IMR-90 (cell line): ENCODE measurements around the gene MGAT5. TPM values are rescaled to one million over a fixed set of nuclear protein-coding genes. Genes with fewer than 3 reads are reported as not detected.

Source experiments
- ATAC-seq: fragments of 200-7000 bp; cut with Tn5 transposase; 2 replicates; pipeline ENCODE4 v1.9.1; 2020; ENCODE audit warnings: low read depth, mild to moderate bottlenecking, moderate library complexity
- BruUV-seq: library from RNA; stranded (reverse); fragments of 400-500 nt; replicated peaks from 2 replicates; lab custom pipeline; 2021; lab: Mats Ljungman, UMichigan
- CTCF ChIA-PET: fragments of 300-600 bp; formaldehyde crosslinking; extraction: SDS; loops from one replicate; lab custom pipeline; 2021; ENCODE audit warnings: antibody characterized with exemption; lab: Yijun Ruan, JAX
- POLR2A ChIA-PET: fragments of 300-600 bp; sonication (Branson Sonifier 250); formaldehyde crosslinking; loops from one replicate; lab custom pipeline; 2022; ENCODE audit warnings: antibody characterized with exemption; ENCODE audit not compliant: unreplicated experiment; lab: Charles Lee
- DNase-seq: peaks from one replicate; pipeline ENCODE4 v3.0.0; 2013
- H2AFZ ChIP-seq: replicated peaks from 2 replicates; pipeline ENCODE3; 2013; ENCODE audit warnings: low read length, mild to moderate bottlenecking; ENCODE audit not compliant: poor library complexity
- H2AK5ac ChIP-seq: 2 replicates; pipeline ENCODE4 v1.6.1; 2013; ENCODE audit warnings: low read depth, low read length, inconsistent platforms
- H2AK9ac ChIP-seq: replicated peaks from 2 replicates; pipeline ENCODE3; 2013; ENCODE audit warnings: mild to moderate bottlenecking, low read depth, low read length, moderate library complexity; ENCODE audit not compliant: poor library complexity
- H2BK120ac ChIP-seq: 2 replicates; pipeline ENCODE4 v1.6.1; 2013; ENCODE audit warnings: low read depth, low read length, inconsistent platforms
- H2BK15ac ChIP-seq: 3 replicates; pipeline ENCODE4 v1.6.1; 2013; ENCODE audit warnings: low read depth, low read length, inconsistent platforms
- H2BK20ac ChIP-seq: 2 replicates; pipeline ENCODE4 v1.6.1; 2013; ENCODE audit warnings: low read depth, mild to moderate bottlenecking, inconsistent platforms, low read length, moderate library complexity
- H2BK5ac ChIP-seq: 2 replicates; pipeline ENCODE4 v1.6.1; 2013; ENCODE audit warnings: mild to moderate bottlenecking, low read depth, low read length, inconsistent platforms; ENCODE audit not compliant: poor library complexity, severe bottlenecking
- H3K14ac ChIP-seq: replicated peaks from 2 replicates; pipeline ENCODE4 v1.6.1; 2013; ENCODE audit warnings: low read depth, low read length, inconsistent platforms
- H3K18ac ChIP-seq: 2 replicates; pipeline ENCODE4 v1.6.1; 2013; ENCODE audit warnings: low read depth, low read length, control low read depth
- H3K23ac ChIP-seq: 2 replicates; pipeline ENCODE4 v1.6.1; 2013; ENCODE audit warnings: low read depth, low read length, inconsistent platforms
- H3K27ac ChIP-seq: 2 replicates; pipeline ENCODE4 v1.5.1; 2013; ENCODE audit warnings: mild to moderate bottlenecking, control low read depth, low read length; ENCODE audit not compliant: insufficient read depth
- H3K27me3 ChIP-seq: 2 replicates; pipeline ENCODE4 v1.6.1; 2013; ENCODE audit warnings: low read length; ENCODE audit not compliant: control insufficient read depth, insufficient read depth
- H3K36me3 ChIP-seq: 2 replicates; pipeline ENCODE4 v1.6.1; 2013; ENCODE audit warnings: low read length, mixed read lengths; ENCODE audit not compliant: control insufficient read depth, insufficient read depth
- H3K4ac ChIP-seq: 2 replicates; pipeline ENCODE4 v1.6.1; 2013; ENCODE audit warnings: low read depth, low read length, inconsistent platforms
- H3K4me1 ChIP-seq: 2 replicates; pipeline ENCODE4 v1.6.1; 2013; ENCODE audit warnings: low read length, mixed read lengths; ENCODE audit not compliant: control insufficient read depth, insufficient read depth
- H3K4me2 ChIP-seq: 2 replicates; pipeline ENCODE4 v1.6.1; 2013; ENCODE audit warnings: low read depth, mild to moderate bottlenecking, control low read depth, low read length, moderate library complexity
- H3K4me3 ChIP-seq: 2 replicates; pipeline ENCODE4 v1.5.1; 2013; ENCODE audit warnings: low read depth, mild to moderate bottlenecking, control low read depth, low read length, moderate library complexity; ENCODE audit not compliant: insufficient read depth
- H3K56ac ChIP-seq: 2 replicates; pipeline ENCODE4 v1.6.1; 2013; ENCODE audit warnings: low read length, inconsistent platforms; ENCODE audit not compliant: insufficient read depth; ENCODE audit errors: extremely low read depth
- H3K79me1 ChIP-seq, 2 experiments: 2 replicates each; pipeline ENCODE4 v1.6.1; 2013; ENCODE audit warnings: low read length in 2 of 2, inconsistent platforms in 1 of 2, low read depth in 1 of 2
- H3K9ac ChIP-seq: 2 replicates; pipeline ENCODE4 v1.6.1; 2013; ENCODE audit warnings: low read depth, low read length, control low read depth
- H3K9me1 ChIP-seq: 2 replicates; pipeline ENCODE4 v1.6.1; 2013; ENCODE audit warnings: low read length, inconsistent platforms; ENCODE audit not compliant: insufficient read depth
- H3K9me3 ChIP-seq: 2 replicates; pipeline ENCODE4 v1.6.1; 2013; ENCODE audit warnings: low read length; ENCODE audit not compliant: control insufficient read depth, insufficient read depth
- H4K20me1 ChIP-seq: 2 replicates; pipeline ENCODE4 v1.6.1; 2013; ENCODE audit warnings: low read length, inconsistent platforms; ENCODE audit not compliant: insufficient read depth
- H4K5ac ChIP-seq: 2 replicates; pipeline ENCODE4 v1.6.1; 2013; ENCODE audit warnings: mild to moderate bottlenecking, low read depth, low read length, control low read depth
- H4K8ac ChIP-seq, 2 experiments: 2 replicates each; pipeline ENCODE4 v1.6.1; 2013; ENCODE audit warnings: low read depth in 2 of 2, low read length in 2 of 2, control low read depth in 1 of 2, inconsistent platforms in 1 of 2
- H4K91ac ChIP-seq: 2 replicates; pipeline ENCODE4 v1.6.1; 2013; ENCODE audit warnings: low read depth, low read length, inconsistent platforms; ENCODE audit not compliant: insufficient read depth
- BHLHE40 ChIP-seq: fragments of 150-350 bp; IDR thresholded peaks from 2 replicates; pipeline ENCODE4 v1.6.1; 2016; ENCODE audit warnings: mild to moderate bottlenecking, low read depth, low read length
- ELK1 ChIP-seq: fragments of 150-350 bp; IDR thresholded peaks from 2 replicates; pipeline ENCODE4 v1.6.1; 2016; ENCODE audit warnings: low read depth, mild to moderate bottlenecking, low read length, moderate library complexity, borderline replicate concordance
- FOS ChIP-seq: fragments of 150-350 bp; IDR thresholded peaks from 2 replicates; pipeline ENCODE4 v1.6.1; 2016; ENCODE audit warnings: low read depth, low read length
- MAFK ChIP-seq: IDR thresholded peaks from 2 replicates; pipeline ENCODE4 v1.6.1; 2012; ENCODE audit warnings: low read depth, low read length, improper control_type of control experiment
- NFE2L2 ChIP-seq: fragments of 150-350 bp; IDR thresholded peaks from 2 replicates; pipeline ENCODE4 v1.6.1; 2016; ENCODE audit warnings: low read depth, mild to moderate bottlenecking, low read length
- RCOR1 ChIP-seq: IDR thresholded peaks from 2 replicates; pipeline ENCODE4 v1.6.1; 2012; ENCODE audit warnings: mild to moderate bottlenecking, low read length, improper control_type of control experiment; ENCODE audit not compliant: insufficient replicate concordance
- USF2 ChIP-seq: fragments of 150-350 bp; IDR thresholded peaks from 2 replicates; pipeline ENCODE4 v1.6.1; 2017; ENCODE audit warnings: mild to moderate bottlenecking, antibody characterized with exemption, low read length, low read depth
- WGBS, 2 experiments: methylation state at CpG; one replicate each; pipeline versions ENCODE4 v1.1.5 to v1.1.7; 2013; ENCODE audit warnings: missing lambda C conversion rate in 2 of 2; ENCODE audit not compliant: insufficient read length in 1 of 2; ENCODE audit errors: extremely low coverage in 2 of 2; 5-methylcytosine and 5-hydroxymethylcytosine counted together
- dilution Hi-C: fragments of 300-500 bp; cut with HindIII; formaldehyde crosslinking; loops from one replicate; pipeline ENCODE4 v1.14.3; 2018; ENCODE audit warnings: low sequenced_read_pairs; ENCODE audit not compliant: unreplicated experiment
- in situ Hi-C: fragments of 300-500 bp; cut with MboI; formaldehyde crosslinking; loops from 3 replicates; pipeline ENCODE4 v1.14.3; 2019; ENCODE audit warnings: low sequenced_read_pairs, inconsistent platforms, mixed read lengths
- intact Hi-C: fragments of 100-400 bp; cut with micrococcal nuclease; formaldehyde crosslinking; loops from 2 replicates; pipeline ENCODE4 v1.10.0; 2022
- polyA plus RNA-seq, 3 experiments: library from polyadenylated mRNA; depleted of rRNA; stranded (reverse); fragments of >200 nt; gene quantifications; 2 replicates each; pipeline ENCODE4 v1.2.3, GENCODE V29; 2012; ENCODE audit warnings: low replicate concordance in 1 of 3
- total RNA-seq: library from RNA; depleted of rRNA; stranded (reverse); fragments of >200 nt; gene quantifications from 2 replicates; pipeline ENCODE4 v1.2.3, GENCODE V29; 2012

The MGAT5 gene
- total and polyA plus RNA-seq, 2 of the 4 experiments (the other 2 are of a cell fraction): 22.9 to 59.9 TPM

GRCh38 chr2:134256956-134257355, 3.1 kb downstream of the MGAT5 start:
- Histone ChIP-seq H2AFZ (no peak overlapping the region), H3K56ac (no peak overlapping the region), H3K23ac (no peak overlapping the region), H2BK120ac (no peak overlapping the region), H3K4ac (no peak overlapping the region), H2BK20ac (no peak overlapping the region), H4K5ac (no peak overlapping the region), H3K9me3 (no peaks in the 10 kb centered on the region), H3K18ac (no peak overlapping the region), H4K8ac (no peak overlapping the region), H4K20me1 (peaks cover 59% of the 10 kb centered on the region), H3K4me2 (no peak overlapping the region), H2BK5ac (no peak overlapping the region), H3K4me3 (no peak overlapping the region), H3K14ac (no peak overlapping the region), H3K36me3 (peaks cover 16% of the 10 kb centered on the region), H2AK5ac (no peak overlapping the region), H3K27ac (no peak overlapping the region), H3K79me1 (peaks cover 42 to 81% of the 10 kb centered on the region in 2 experiments), H4K91ac (no peak overlapping the region), H3K9me1 (peaks cover 48% of the 10 kb centered on the region), H3K27me3 (no peaks in the 10 kb centered on the region), H3K4me1 (peaks cover 39% of the 10 kb centered on the region), H2AK9ac (no peak overlapping the region), H3K9ac (no peak overlapping the region), H2BK15ac (no peak overlapping the region)
- ChIA-PET POLR2A (no interaction called here), CTCF (no interaction called here)
- intact Hi-C loops (no loop called here), dilution Hi-C loops (no loop called here), in situ Hi-C loops (no loop called here)
- 100% methylated on average over 2 of the region's 2 CpGs; no CpG with 5 or more reads in 1 of the 2 experiments for WGBS, 2 experiments
- no peak for ATAC-seq
- no peak for DNase-seq
- TF ChIP-seq FOS: no peak
- TF ChIP-seq NFE2L2: no peak
- no peak for TF ChIP-seq ELK1
- no peak for TF ChIP-seq USF2
- TF ChIP-seq BHLHE40: no peak
- no peak for TF ChIP-seq MAFK
- no peak for TF ChIP-seq RCOR1
- no TSS peak for BruUV-seq
